ENCODE measurements around the gene OMP.

- TF ChIP-seq CTCF (IDR thresholded peaks at IDR 0.05) (no peak), POLR2A (IDR thresholded peaks at IDR 0.05) (no peak)
Measured at GRCh38 chr11:77147036-77147315, 44.3 kb downstream of the OMP start.
